ENCODE measurements around the gene TTL. TPM values are rescaled to one million over a fixed set of nuclear protein-coding genes. Genes with fewer than 3 reads are reported as not detected.
"Not testable (repeated sequence)": the region's sequence is repeated elsewhere in the genome, so short reads cannot be mapped to it uniquely, and the experiment has no call there.

Gene TTL
- total RNA-seq, 4 donors from 2014 or later, result 12.0 to 22.2 (median 19.0) TPM

GRCh38 chr2:112548980-112549379 is 67.0 kb downstream of the TTL start:
- no peak for DNase-seq
- H3K36me3 ChIP-seq, result peaks cover 34% of the 10 kb centered on the region in 2 donors
- no peaks in the 10 kb centered on the region for H3K9me3 ChIP-seq
- intact Hi-C loops (cut with DNase I), result no loop called here
- no peaks in the 10 kb centered on the region for H3K27me3 ChIP-seq
- 97 to 98% methylated on average over 2 of the region's 2 CpGs for WGBS, 2 donors
- TF ChIP-seq CTCF (IDR thresholded peaks at IDR 0.05) (no peak), POLR2A (IDR thresholded peaks at IDR 0.05) (no peak)
- peaks cover 9% of the 10 kb centered on the region in 2 donors for H3K4me1 ChIP-seq
- H3K27ac ChIP-seq, result no peak overlapping the region
- H3K4me3 ChIP-seq (replicated peaks in 1 of 3), result no peak overlapping the region

DNA sequence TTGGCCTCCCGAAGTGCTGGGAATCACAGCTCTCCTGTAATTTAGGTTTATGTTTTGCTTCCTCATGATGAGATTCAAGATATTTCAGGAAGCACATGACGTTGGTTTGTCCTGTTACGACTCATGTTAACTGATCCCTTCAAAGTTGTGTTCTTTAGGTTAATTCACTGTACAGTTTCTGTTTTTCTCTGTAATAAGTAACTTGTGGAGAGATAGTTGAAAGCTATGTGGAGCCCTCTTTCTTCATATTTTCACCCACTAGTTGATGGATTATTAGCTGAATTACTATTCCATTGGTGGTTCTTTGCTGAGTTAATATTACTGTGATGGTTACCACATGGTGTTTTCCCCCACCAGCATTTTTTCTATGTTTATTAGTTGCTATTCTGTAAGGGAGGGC is 84.1 kb downstream of the TTL start:
- intact Hi-C loops (cut with DNase I), result no loop called here
- H3K27ac ChIP-seq, result no peak overlapping the region
- no peak overlapping the region for H3K4me3 ChIP-seq (replicated peaks in 1 of 3)
- no peaks in the 10 kb centered on the region for H3K4me1 ChIP-seq
- WGBS, 2 donors, result 91 to 93% methylated on average over 3 of the region's 3 CpGs
- H3K9me3 ChIP-seq, result no peaks in the 10 kb centered on the region
- DNase-seq, result no peak
- H3K27me3 ChIP-seq, result no peaks in the 10 kb centered on the region
- H3K36me3 ChIP-seq, result peaks cover 37 to 47% of the 10 kb centered on the region in 2 donors
- TF ChIP-seq CTCF (IDR thresholded peaks at IDR 0.05) (no peak), POLR2A (IDR thresholded peaks at IDR 0.05) (no peak)

- H3K27me3 ChIP-seq; DNase-seq; H3K4me1 ChIP-seq; H3K9me3 ChIP-seq; H3K27ac ChIP-seq; intact Hi-C loops (cut with DNase I); H3K4me3 ChIP-seq (replicated peaks in 1 of 3): not testable (repeated sequence)
- H3K36me3 ChIP-seq, result peaks cover 32 to 45% of the 10 kb centered on the region in 2 donors
- WGBS, 2 donors, result 97 to 98% methylated on average over 5 of the region's 5 CpGs
Measured at GRCh38 chr2:112566508-112566907, 84.6 kb downstream of the TTL start.

- DNase-seq, result no peak
- TF ChIP-seq CTCF (IDR thresholded peaks at IDR 0.05) (no peak), POLR2A (IDR thresholded peaks at IDR 0.05) (no peak)
- H3K27ac ChIP-seq, result no peak overlapping the region
- H3K4me1 ChIP-seq, result no peaks in the 10 kb centered on the region
- no peaks in the 10 kb centered on the region for H3K27me3 ChIP-seq
- H3K9me3 ChIP-seq, result no peaks in the 10 kb centered on the region
- peaks cover 42 to 47% of the 10 kb centered on the region in 2 donors for H3K36me3 ChIP-seq
- WGBS, 2 donors, result 82 to 89% methylated on average over 7 of the region's 7 CpGs
- intact Hi-C loops (cut with DNase I), result no loop called here
- H3K4me3 ChIP-seq (replicated peaks in 1 of 3), result no peak overlapping the region
Measured at GRCh38 chr2:112572005-112572404, 90.0 kb downstream of the TTL start.

GRCh38 chr2:112577756-112578155 is 95.8 kb downstream of the TTL start:
- Histone ChIP-seq H3K9me3 (no peaks in the 10 kb centered on the region), H3K36me3 (peaks cover 11 to 12% of the 10 kb centered on the region in 2 donors), H3K27me3 (no peaks in the 10 kb centered on the region), H3K4me1 (peaks cover 5% of the 10 kb centered on the region in 2 donors), H3K4me3 (replicated peaks in 1 of 3) (no peak overlapping the region), H3K27ac (no peak overlapping the region)
- DNase-seq, result no peak
- intact Hi-C loops (cut with DNase I), result no loop called here
- TF ChIP-seq CTCF (IDR thresholded peaks at IDR 0.05) (no peak), POLR2A (IDR thresholded peaks at IDR 0.05) (no peak)
- WGBS, 2 donors, result 61 to 76% methylated on average over 5 of the region's 5 CpGs

DNA sequence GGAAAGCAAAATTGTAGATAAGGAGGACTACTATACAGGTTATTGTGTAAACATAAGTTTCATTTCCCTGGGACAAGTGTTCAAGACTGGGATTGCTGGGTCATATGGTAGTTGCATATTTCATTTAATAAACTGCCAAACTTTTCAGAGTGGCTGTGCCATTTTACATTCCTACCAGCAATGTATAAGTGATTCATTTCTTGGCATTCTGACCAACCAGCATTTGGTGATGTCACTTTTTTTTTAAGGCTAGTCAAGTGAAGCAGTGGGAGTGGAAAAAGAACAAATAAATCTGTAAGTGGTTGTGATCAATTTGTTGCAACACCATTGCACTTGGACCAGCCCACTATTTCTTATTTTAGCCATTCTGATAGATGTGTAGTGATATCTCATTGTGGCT is 97.3 kb downstream of the TTL start:
- Histone ChIP-seq H3K36me3 (peaks cover 9 to 10% of the 10 kb centered on the region in 2 donors), H3K27me3 (no peaks in the 10 kb centered on the region), H3K27ac (no peak overlapping the region), H3K4me3 (replicated peaks in 1 of 3) (no peak overlapping the region), H3K4me1 (peaks cover 5 to 6% of the 10 kb centered on the region in 2 donors), H3K9me3 (no peaks in the 10 kb centered on the region)
- TF ChIP-seq CTCF (IDR thresholded peaks at IDR 0.05) (no peak), POLR2A (IDR thresholded peaks at IDR 0.05) (no peak)
- no peak for DNase-seq
- intact Hi-C loops (cut with DNase I), result no loop called here
